ENCODE measurements around the gene DPEP3.
A peak's percentile ranks its signal among the peaks of the same experiment; 100 is the strongest.

The DPEP3 gene

DNA sequence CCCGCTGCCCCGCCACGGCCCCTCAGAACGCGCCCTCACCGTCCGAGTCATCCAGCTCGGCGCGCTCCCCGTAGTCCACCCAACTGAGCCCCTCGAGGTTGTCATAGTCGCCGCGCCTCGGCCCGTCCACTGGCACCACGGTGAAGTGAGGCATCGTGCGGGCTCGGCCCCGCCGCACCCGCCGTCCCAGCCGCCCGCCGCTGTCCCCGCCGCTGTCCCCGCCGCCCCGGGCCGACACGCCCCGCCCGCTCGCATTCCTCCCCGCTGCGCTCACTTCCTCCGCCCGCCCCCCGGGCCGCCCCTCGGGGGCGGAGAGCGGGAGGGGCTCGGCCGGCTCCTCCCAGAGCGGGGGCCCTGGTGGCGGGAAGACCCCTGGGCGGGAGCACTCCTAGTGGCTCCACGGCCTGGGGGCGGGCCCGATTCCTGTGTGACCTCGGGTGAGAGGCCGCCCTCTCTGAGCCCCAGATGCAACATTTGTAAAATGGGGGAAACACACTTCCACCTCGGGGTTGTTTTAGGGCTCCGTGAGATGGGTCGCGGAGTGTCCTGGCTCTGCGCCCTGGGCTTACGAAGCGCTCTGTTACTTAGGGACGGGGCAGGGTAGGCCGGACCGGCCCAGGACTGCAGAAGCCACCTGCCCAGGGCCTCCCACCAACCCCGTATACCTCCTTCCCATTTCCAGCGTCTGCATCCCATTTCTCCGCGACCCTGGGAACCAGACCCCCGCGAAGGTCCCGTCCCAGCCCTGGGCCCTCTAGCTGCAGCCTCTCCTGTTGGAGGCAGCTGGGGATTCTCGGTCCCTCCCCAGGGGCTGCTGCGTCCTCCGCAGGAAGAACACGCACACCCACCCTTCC is 11.7 kb downstream of the DPEP3 start, which contains the start of gene SLC12A4:
Gene SLC12A4, minus strand, starts transcription at position 238 of the 854 bp plus-strand sequence. Its CDS starts 84 bp downstream, at position 154.
- intact Hi-C loops (cut with DNase I): no loop called here
- DNase-seq: peak in 9 of 10 donors; percentile 36 to 93 (median 51)

- intact Hi-C loops (cut with DNase I): no loop called here
- peak in 1 of 10 donors; percentile 34 for DNase-seq
Observed at GRCh38 chr16:67967958-67968399, 12.3 kb downstream of the DPEP3 start.

DNA sequence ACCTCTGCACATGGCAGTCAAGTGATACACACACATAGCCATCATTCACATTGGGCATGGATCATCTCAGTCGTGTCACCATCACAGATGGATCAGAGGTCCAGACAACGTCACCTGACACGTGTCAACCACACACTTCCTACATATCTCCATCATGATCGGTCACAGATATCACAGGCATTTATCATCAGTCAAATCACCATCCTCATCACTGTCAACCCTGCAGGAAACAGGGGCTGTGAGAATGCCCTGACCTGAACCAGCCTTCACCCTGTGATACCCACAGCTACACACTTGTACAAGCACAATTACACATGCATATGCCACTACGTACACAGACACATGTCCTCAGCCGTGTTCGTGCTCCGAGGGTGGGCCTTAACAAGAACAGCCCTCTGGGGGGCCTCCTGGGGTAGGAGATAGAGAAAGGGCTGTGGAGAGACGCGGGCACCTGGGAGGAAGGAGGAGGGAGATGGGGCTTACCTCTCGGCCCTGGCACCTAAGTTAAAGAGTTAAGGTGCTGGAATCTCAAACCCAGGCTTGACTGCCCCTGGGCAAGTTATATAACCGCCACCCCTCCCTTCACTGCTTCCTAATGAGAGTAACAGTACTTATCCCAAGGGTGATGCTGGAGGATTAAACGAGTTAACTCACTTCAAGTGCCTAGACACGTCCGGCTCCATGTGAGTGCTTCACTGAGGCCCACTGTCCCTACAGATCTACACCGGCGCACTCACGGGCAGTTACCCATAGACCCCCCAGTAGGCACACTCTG is 12.9 kb downstream of the DPEP3 start:
- no peak for DNase-seq
- intact Hi-C loops (cut with DNase I): no loop called here

DNA sequence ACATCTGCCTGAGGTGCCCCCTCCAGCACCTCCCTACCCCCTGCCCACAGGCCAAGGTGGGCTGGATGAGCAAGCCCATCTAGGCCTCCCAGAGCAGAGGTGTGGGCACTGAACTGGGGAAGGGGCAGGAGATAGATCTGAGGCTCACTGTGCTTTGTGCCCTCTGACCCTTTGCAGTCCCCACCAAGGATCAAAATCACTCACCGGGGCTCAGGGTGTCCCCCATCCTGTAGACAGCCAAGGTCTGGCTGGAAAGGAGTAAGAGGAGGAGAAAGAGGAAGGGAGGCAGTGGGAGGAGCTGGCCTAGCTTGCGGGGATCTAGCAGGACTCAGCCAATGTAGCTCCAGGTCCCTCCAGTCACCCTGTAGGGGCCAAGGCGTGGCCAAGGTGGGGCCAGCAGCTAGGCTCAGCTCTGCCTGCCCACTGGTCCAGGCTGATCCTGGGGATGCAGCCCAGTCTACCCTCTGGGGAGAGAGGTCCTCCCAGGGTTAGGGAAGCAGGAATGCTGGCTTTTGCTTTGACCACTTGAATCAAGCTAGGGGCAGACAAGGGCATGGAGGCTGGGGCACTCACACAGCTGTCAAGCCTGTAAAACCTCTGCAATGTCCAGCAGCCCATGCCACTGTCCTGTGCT is 13.6 kb downstream of the DPEP3 start:
- intact Hi-C loops (cut with DNase I): no loop called here
- DNase-seq: no peak

- intact Hi-C loops (cut with DNase I): no loop called here
- no peak for DNase-seq
Observed at GRCh38 chr16:67965668-67966548, 14.4 kb downstream of the DPEP3 start.

DNA sequence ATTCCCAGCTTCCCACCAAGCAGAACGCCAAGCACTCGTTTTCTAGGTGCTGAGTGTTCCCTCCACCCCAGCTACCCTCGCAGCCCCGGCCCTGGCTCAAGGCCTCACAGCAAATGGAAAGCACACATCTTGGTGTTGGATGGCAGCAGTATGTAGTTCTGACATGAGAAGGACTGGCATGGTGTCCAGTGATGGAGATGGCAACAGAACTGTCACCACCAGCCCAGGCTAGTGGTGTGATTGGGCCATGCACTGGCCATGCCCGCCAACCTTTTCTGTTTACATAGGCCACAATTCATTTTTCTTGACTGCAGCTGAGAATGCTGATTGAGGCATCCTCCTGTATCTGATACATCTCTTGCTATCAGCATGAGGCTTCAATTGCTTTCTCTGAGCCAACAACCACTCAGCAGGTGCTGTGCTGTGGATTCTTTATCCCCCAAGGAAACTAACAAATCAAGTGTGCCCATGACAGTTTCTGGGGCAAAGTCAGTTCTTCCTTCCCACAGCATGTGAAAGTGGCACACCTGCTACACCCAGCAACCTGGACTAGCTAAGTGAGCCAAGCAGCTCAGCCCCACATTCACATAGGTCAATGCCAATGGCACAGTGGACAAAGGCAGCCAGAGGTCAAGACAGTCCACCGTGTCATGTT is 15.7 kb downstream of the DPEP3 start:
- intact Hi-C loops (cut with DNase I): no loop called here
- DNase-seq: no peak

GRCh38 chr16:67963662-67964321 is 16.5 kb downstream of the DPEP3 start:
- intact Hi-C loops (cut with DNase I): no loop called here
- DNase-seq: peak in 1 of 10 donors; percentile 68

DNA sequence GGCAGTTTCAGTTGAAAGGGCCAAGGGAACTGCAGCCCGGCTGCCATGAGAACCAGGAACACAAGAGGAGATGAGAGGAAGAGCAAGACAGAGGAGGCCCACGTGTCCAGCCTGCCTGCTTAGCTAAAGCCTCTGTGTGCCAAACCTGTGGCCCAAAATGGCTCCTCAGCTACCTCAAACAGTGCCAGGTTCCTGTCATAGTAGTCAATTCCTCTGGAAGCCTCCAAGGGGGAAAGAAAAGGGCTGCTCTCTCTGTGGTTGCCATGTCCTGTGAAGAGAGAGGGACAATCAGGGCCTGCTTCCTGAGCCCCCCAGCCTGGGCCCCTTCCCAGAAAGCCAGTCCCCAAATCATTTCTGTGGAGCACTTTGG is 17.0 kb downstream of the DPEP3 start:
- no peak for DNase-seq
- intact Hi-C loops (cut with DNase I): no loop called here

GRCh38 chr16:67962135-67962534 is 18.2 kb downstream of the DPEP3 start:
- intact Hi-C loops (cut with DNase I): no loop called here
- peak in 1 of 10 donors; percentile 77 for DNase-seq

- intact Hi-C loops (cut with DNase I): no loop called here
- DNase-seq: peak in 1 of 10 donors; percentile 86
Observed at GRCh38 chr16:67961551-67961957, 18.7 kb downstream of the DPEP3 start.

DNA sequence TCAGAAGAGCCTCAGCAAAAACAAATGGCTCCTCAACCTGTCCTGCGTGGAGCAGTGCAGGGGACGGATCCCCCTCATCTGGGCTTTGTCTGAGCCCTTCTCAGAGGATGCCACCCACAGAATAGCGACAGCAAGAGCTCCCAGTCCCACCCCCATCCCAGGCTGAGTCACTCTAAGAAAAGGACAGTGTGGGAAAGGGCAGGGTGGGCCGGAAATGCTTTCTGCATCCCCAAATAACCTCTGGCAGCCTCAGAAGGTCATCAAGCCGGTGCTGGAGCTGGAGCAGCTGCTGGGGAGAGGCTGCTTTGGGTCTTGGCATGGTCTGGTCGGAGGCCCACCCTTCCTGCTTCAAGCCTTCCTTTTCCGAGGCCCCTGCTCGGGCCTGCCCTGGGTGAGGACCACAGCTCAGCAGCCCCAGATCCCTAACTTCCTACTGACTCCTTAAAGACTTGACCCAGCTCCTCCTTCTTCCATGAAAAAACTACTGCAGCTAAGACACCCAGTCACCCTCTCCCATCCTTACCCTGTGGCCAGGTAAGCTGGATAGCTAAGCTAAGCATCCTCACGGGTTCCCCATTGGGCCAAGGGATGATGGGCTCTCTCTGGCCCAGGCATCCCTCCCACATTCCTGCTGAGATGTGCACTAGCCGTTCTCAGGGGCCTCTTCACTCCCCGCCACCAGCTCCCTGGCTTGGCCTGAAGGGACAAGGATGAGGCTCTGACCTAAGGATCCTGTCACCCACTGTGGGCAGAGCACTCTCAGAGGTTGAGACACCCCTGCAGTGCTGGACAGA is 20.6 kb downstream of the DPEP3 start:
- DNase-seq: peak in 1 of 10 donors; percentile 79
- intact Hi-C loops (cut with DNase I): no loop called here

GRCh38 chr16:67957622-67958021 is 22.7 kb downstream of the DPEP3 start:
- peak in 1 of 10 donors; percentile 56 for DNase-seq
- intact Hi-C loops (cut with DNase I): no loop called here

DNA sequence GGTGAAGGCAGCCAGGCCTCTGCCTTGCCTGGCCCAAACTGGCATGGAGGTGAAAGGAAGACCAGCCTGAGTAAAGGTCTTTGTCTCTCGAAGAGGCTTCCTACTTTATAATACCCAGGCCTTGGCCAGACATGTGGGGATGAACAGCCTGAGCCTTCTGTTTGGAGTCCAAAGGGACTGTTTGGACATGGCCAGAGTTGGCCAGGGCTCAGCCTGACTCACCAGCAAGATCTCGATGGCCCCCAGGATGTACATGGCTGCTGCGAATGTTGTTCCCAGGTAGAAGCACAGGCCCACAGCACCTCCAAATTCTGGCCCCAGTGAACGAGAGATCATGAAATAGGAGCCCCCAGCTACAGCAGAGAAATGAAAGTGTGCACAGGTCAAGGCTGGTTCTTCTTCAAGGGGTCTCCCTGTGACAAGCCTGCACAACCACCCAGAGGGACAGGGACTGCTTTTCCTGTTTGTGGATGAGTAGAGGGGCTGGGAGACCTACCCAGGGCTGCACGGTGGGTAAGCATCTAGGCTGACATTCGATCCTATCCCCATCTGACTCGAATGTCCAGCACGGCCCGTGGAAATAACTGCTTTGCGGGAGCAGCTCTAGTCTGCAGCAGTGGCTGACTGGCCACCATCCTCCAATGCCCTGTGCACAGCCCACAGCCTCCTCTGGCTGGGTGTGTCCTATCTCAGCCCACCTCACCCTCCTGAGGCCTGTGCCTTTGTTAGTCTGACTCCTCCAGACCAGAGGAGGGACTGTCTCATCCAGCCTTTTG is 25.7 kb downstream of the DPEP3 start:
- intact Hi-C loops (cut with DNase I): no loop called here
- peak in 1 of 10 donors; percentile 66 for DNase-seq

- intact Hi-C loops (cut with DNase I): no loop called here
- DNase-seq: no peak
Observed at GRCh38 chr16:67953641-67954375, 26.5 kb downstream of the DPEP3 start.

DNA sequence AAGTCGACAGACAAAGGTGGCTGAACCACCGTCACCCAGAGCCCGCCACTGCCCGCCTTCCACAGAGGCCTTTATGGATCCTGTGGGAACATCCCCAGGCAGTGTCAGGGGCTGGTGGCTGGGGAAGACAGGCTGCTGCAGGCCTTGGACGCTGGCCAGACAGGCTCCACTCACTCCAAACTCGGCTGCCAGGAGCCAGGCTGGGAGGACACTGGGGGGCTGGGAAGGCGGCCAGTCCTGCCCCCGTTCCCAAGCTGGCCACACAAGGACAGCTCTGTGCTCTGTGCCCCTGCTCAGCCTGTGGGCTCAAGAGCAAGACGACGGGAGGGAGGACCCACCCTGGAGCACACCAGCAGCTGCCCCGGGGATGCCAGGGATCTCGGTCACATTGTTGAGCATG is 28.8 kb downstream of the DPEP3 start:
- intact Hi-C loops (cut with DNase I): no loop called here
- peak; percentile 81 to 98 (median 88) for DNase-seq

GRCh38 chr16:67950335-67950843 is 29.9 kb downstream of the DPEP3 start:
- DNase-seq: peak in 1 of 10 donors; percentile 63
- intact Hi-C loops (cut with DNase I): no loop called here
